Measurements from ENCODE around the gene SMARCD2.
"Not testable (repeated sequence)": the region's sequence is repeated elsewhere in the genome, so short reads cannot be mapped to it uniquely, and the experiment has no call there.

The SMARCD2 gene

DNA sequence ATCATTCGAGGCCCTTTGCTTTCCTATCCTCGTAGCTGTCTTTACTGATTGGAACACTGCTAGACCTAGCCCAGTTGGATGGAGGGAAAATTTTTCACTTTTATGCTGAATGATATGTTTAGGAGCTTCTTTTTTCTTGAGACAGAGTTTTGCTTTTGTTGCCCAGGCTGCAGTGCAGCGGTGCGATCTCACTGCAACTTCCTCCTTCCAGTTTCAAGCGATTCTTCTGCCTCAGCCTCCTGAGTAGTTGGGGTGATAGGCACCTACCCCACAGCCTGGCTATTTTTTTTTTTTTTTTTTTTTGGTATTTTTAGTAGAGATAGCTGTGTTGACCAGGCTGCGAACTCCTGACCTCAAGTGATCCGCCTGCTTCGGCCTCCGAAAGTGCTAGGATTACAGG, 32.5 kb downstream of the SMARCD2 start:
- H3K4me3 ChIP-seq (ENCODE audit: low read depth, low read length), result no peak overlapping the region
- no peak for DNase-seq (ENCODE audit: low read depth, low spot score)
- in situ Hi-C loops (cut with HindIII; ENCODE audit: low sequenced_read_pairs), result no loop called here
- TF ChIP-seq, protein P1, sequence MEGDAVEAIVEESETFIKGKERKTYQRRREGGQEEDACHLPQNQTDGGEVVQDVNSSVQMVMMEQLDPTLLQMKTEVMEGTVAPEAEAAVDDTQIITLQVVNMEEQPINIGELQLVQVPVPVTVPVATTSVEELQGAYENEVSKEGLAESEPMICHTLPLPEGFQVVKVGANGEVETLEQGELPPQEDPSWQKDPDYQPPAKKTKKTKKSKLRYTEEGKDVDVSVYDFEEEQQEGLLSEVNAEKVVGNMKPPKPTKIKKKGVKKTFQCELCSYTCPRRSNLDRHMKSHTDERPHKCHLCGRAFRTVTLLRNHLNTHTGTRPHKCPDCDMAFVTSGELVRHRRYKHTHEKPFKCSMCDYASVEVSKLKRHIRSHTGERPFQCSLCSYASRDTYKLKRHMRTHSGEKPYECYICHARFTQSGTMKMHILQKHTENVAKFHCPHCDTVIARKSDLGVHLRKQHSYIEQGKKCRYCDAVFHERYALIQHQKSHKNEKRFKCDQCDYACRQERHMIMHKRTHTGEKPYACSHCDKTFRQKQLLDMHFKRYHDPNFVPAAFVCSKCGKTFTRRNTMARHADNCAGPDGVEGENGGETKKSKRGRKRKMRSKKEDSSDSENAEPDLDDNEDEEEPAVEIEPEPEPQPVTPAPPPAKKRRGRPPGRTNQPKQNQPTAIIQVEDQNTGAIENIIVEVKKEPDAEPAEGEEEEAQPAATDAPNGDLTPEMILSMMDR (IDR thresholded peaks at IDR 0.05; ENCODE audit: low read depth, low read length), result no peak

DNA sequence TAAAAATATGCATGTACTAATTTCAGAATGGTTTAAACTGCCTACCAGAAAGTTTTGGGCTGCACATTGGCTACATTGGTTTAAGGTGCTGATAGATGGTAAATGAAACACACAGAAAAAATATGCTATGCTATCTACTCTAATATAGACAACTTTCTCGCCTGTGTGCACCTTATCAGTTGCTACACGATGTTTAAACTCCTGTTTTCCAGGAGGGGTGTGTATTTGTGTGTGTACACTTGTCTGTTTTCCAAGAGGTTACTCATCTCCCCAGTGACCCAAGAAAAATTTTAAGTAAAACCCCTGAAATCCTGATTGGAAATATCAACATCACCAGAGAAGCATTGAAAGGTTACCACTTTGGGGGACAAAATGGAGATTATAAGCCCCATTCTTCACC, 36.9 kb downstream of the SMARCD2 start:
- in situ Hi-C loops (cut with HindIII; ENCODE audit: low sequenced_read_pairs), result no loop called here
- TF ChIP-seq, protein P1 (IDR thresholded peaks at IDR 0.05; ENCODE audit: low read depth, low read length), result no peak
- H3K4me3 ChIP-seq (ENCODE audit: low read depth, low read length), result no peak overlapping the region
- DNase-seq (ENCODE audit: low read depth, low spot score), result no peak

DNA sequence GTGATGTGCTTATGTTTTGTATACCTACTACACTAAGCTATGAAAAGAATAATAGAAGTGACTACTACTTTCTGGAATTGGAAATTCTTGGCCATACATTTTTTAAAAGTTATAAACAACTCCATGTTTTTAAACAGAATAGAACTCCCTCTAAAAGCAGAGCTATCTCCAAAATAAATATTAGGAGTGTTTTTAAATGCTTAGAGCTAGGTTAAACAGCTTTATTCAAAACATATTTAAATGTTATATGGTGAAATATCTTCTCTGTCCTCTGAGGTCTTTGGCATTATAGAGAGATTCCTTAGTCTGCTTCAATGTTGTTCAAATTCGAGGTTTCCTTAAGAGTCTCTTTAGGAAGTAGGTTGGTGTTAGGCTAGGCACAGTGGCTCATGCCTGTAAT, 38.2 kb downstream of the SMARCD2 start:
- TF ChIP-seq, protein P1 (IDR thresholded peaks at IDR 0.05; ENCODE audit: low read depth, low read length), result no peak
- no peak for DNase-seq (ENCODE audit: low read depth, low spot score)
- in situ Hi-C loops (cut with HindIII; ENCODE audit: low sequenced_read_pairs), result no loop called here
- no peak overlapping the region for H3K4me3 ChIP-seq (ENCODE audit: low read depth, low read length)

DNA sequence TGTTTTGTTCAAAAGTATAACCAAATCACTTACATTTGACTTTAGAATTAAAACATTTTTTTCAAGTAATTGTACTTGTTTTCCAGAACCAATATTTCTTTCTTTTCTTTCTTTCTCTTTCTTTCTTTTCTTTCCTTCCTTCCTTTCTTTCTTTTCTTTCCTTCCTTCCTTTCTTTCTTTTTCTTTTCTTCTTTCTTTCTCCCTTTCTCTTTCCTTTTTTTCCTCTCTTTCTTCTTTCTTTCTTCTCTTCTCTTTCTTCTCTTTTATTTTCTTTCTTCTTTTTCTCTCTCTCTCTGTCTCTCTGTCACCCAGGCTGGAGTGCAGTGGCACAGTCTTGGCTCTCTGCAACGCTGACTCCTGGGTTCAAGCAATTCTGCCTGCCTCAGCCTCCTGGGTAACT, 41.7 kb downstream of the SMARCD2 start:
- no peak for DNase-seq (ENCODE audit: low read depth, low spot score)
- TF ChIP-seq, protein P1 (IDR thresholded peaks at IDR 0.05; ENCODE audit: low read depth, low read length), result no peak
- in situ Hi-C loops (cut with HindIII; ENCODE audit: low sequenced_read_pairs), result no loop called here
- H3K4me3 ChIP-seq (ENCODE audit: low read depth, low read length), result no peak overlapping the region

DNA sequence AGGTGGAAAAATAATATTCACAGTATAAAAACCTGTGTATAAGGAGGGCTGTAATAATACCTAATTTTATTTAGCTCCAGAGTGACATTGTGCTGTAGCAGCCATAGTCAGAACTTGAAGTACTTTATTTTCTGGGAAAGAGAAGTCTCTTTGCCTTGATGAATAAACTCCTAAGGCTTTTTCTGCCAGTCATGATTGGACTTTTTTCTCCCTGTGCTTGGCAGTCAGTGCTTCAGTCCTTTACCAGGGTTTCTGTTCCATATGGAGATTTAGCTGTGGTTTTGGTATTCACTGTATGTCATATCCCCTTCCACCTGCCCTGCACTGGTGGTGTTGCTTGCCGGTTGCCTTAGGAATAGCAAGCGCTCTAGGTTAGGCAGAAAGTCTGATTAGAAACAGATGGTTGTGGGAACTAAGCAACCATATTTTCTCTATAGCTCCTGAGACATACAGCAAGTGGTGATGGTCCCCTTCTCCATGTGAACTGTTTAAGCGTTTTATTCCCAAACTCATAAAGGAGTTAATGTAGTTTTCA, 43.8 kb downstream of the SMARCD2 start:
- no peak overlapping the region for H3K4me3 ChIP-seq (ENCODE audit: low read depth, low read length)
- TF ChIP-seq, protein P1 (IDR thresholded peaks at IDR 0.05; ENCODE audit: low read depth, low read length), result no peak
- DNase-seq (ENCODE audit: low read depth, low spot score), result no peak
- in situ Hi-C loops (cut with HindIII; ENCODE audit: low sequenced_read_pairs), result no loop called here

DNA sequence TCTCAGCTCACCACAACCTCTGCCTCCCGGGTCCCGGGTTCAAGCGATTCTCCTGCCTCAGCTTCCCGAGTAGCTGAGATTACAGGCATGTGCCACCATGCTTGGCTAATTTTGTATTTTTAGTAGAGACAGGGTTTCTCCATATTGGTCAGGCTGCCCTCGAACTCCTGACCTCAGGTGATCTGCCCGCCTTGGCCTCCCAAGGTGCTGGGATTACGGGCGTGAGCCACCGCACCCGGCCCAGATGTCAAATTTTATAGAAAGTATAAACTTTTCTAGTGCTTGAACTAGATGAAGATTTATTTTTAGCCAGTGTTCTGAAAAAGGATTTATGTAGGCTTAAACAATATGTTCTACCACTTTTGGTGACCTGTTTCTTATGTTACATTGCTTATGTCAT, 46.1 kb downstream of the SMARCD2 start:
- H3K4me3 ChIP-seq (ENCODE audit: low read depth, low read length); DNase-seq (ENCODE audit: low read depth, low spot score); in situ Hi-C loops (cut with HindIII; ENCODE audit: low sequenced_read_pairs): not testable (repeated sequence)

DNA sequence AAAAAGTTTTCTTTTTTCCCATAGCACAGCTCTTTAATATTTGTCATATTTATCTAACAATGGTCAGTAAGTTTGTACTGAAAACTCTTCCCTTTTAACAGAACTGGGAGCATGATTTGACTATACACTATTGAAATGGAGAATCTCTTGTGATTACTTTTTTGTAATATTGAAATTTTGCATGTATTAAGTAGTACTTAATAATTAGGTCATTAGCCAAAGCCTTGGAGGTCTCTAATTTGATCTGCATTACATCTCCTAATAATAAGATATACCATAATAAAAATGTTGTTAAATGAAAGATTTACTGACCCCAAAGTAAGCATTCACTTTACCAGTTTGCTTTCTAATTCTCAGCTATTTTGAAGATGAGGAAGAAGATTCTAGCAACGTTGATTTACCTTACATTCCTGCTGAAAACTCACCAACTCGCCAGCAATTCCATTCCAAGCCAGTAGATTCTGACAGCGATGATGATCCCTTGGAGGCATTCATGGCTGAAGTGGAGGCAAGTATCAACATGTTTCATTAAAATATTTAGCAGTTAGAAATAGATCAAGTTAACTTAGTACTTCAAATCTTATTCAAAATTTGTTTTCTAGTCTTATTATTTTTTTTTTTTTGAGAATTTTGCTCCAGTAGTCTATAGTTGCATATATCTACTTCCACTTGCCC, 50.3 kb downstream of the SMARCD2 start:
- no peak overlapping the region for H3K4me3 ChIP-seq (ENCODE audit: low read depth, low read length)
- in situ Hi-C loops (cut with HindIII; ENCODE audit: low sequenced_read_pairs), result no loop called here
- DNase-seq (ENCODE audit: low read depth, low spot score), result no peak
- TF ChIP-seq, protein P1 (IDR thresholded peaks at IDR 0.05; ENCODE audit: low read depth, low read length), result no peak

All from astrocyte of the spinal cord (primary cell).